ENCODE results near the gene KDM8. TPM values are rescaled to one million over a fixed set of nuclear protein-coding genes. Genes with fewer than 3 reads are reported as not detected.
A peak's percentile ranks its signal among the peaks of the same experiment; 100 is the strongest.

The KDM8 gene
- polyA plus RNA-seq, 1 of the 3 experiments (the other 2 are of a cell fraction), result 3.3 TPM

- Histone ChIP-seq H2AFZ (ENCODE audit: low read depth) (no peak overlapping the region), H3K4me2 (peak overlapping the region; percentile 67; the same call in 1 of the 2 replicates), H3K36me3 (replicated peaks in 1 of 2; ENCODE audit: control insufficient read depth in 1 of 2, insufficient read depth in 2 of 2, low read length in 1 of 2) (peaks cover 0 to 15% of the 10 kb centered on the region in 2 experiments), H4K20me1 (ENCODE audit: insufficient read depth) (no peaks in the 10 kb centered on the region), H3K4me1 (ENCODE audit: control insufficient read depth in 1 of 2, insufficient read depth in 2 of 2, low read depth in 1 of 2, low read length in 1 of 2) (peaks cover 21 to 31% of the 10 kb centered on the region in 2 experiments; a peak in 3 of 4 replicates), H3F3A (replicated peaks; ENCODE audit: insufficient read depth) (peaks cover 3% of the 10 kb centered on the region), H3K9me3 (no peaks in the 10 kb centered on the region), H3K27ac (ENCODE audit: low read depth in 2 of 2, low read length in 1 of 2) (peak overlapping the region; percentile 57 to 73; a peak in 3 of 4 replicates), H3K9me2 (no peaks in the 10 kb centered on the region), H3K79me2 (ENCODE audit: insufficient read depth) (no peaks in the 10 kb centered on the region), H3K9ac (peak overlapping the region; percentile 28; the same call in 1 of the 2 replicates), H3K4me3 (ENCODE audit: low read depth in 2 of 2, low read length in 1 of 2) (no peak overlapping the region), H3K27me3 (ENCODE audit: insufficient read depth) (no peaks in the 10 kb centered on the region)
- no peak for DNase-seq
- ChIA-PET CTCF (interaction anchor here (1.0 to 7.2 kb wide), 16 partner anchors 9 to 226 kb away, joined by 3 to 104 read pairs (median 8); partner anchors contain the start of gene KDM8), POLR2A (no interaction called here)
- no peak for TF ChIP-seq RAD21 (IDR thresholded peaks at IDR 0.05; ENCODE audit: low read length)
- TF ChIP-seq EZH2phosphoT487 (IDR thresholded peaks at IDR 0.05; ENCODE audit: borderline replicate concordance, low read depth), result no peak
- TF ChIP-seq TAF1 (IDR thresholded peaks at IDR 0.05; ENCODE audit: borderline replicate concordance, low read depth, low read length), result no peak
- WGBS (ENCODE audit: low lambda C conversion rate), result 87% methylated on average over 4 of the region's 8 CpGs
Measured at GRCh38 chr16:27235938-27236245, 32.6 kb downstream of the KDM8 start.

GRCh38 chr16:27236635-27237218 is 33.4 kb downstream of the KDM8 start:
- no peaks in the 10 kb centered on the region for H3K9me2 ChIP-seq
- H3K79me2 ChIP-seq (ENCODE audit: insufficient read depth), result no peaks in the 10 kb centered on the region
- no peaks in the 10 kb centered on the region for H3K27me3 ChIP-seq (ENCODE audit: insufficient read depth)
- peaks cover 0 to 14% of the 10 kb centered on the region in 2 experiments for H3K36me3 ChIP-seq (replicated peaks in 1 of 2; ENCODE audit: control insufficient read depth in 1 of 2, insufficient read depth in 2 of 2, low read length in 1 of 2)
- no peaks in the 10 kb centered on the region for H3K9me3 ChIP-seq
- WGBS (ENCODE audit: low lambda C conversion rate), result 92% methylated on average over 8 of the region's 8 CpGs
- H3K9ac ChIP-seq, result no peak overlapping the region
- H3K4me3 ChIP-seq (ENCODE audit: low read depth in 2 of 2, low read length in 1 of 2), result no peak overlapping the region
- H2AFZ ChIP-seq (ENCODE audit: low read depth), result no peak overlapping the region
- no peak overlapping the region for H3K4me2 ChIP-seq
- DNase-seq, result no peak
- ChIA-PET POLR2A (interaction anchor here (0.9 kb wide), 1 partner anchor 24 kb away, joined by 4 read pairs; no protein-coding TSS in a partner anchor), CTCF (interaction anchor here (1.1 to 7.2 kb wide), 7 partner anchors 9 to 214 kb away, joined by 3 to 104 read pairs (median 27); no protein-coding TSS in a partner anchor)
- H3F3A ChIP-seq (replicated peaks; ENCODE audit: insufficient read depth), result peaks cover 3% of the 10 kb centered on the region
- peaks cover 30 to 31% of the 10 kb centered on the region in 2 experiments; a peak in 3 of 4 replicates for H3K4me1 ChIP-seq (ENCODE audit: control insufficient read depth in 1 of 2, insufficient read depth in 2 of 2, low read depth in 1 of 2, low read length in 1 of 2)
- TF ChIP-seq MEF2A (IDR thresholded peaks at IDR 0.05; ENCODE audit: borderline replicate concordance, low read depth), result no peak
- TF ChIP-seq FOXM1 (IDR thresholded peaks at IDR 0.05; ENCODE audit: low read depth), result no peak
- TF ChIP-seq ZBTB33 (IDR thresholded peaks at IDR 0.05; ENCODE audit: borderline replicate concordance, low read depth), result no peak
- no peak for TF ChIP-seq JUND (IDR thresholded peaks at IDR 0.05)
- H4K20me1 ChIP-seq (ENCODE audit: insufficient read depth), result no peaks in the 10 kb centered on the region
- H3K27ac ChIP-seq (ENCODE audit: low read depth in 2 of 2, low read length in 1 of 2), result peak overlapping the region in 1 of 2 experiments; percentile 71; a peak in 1 of 4 replicates
